HG03064 (cell line): ENCODE measurements around the gene SPAG9.
A peak's percentile ranks its signal among the peaks of the same experiment; 100 is the strongest.

Source experiments
- ATAC-seq: cut with Tn5 transposase; IDR thresholded peaks from one replicate; pipeline ENCODE4 v1.9.1; 2021; ENCODE audit warnings: low read depth; ENCODE audit not compliant: unreplicated experiment

The SPAG9 gene, protein sequence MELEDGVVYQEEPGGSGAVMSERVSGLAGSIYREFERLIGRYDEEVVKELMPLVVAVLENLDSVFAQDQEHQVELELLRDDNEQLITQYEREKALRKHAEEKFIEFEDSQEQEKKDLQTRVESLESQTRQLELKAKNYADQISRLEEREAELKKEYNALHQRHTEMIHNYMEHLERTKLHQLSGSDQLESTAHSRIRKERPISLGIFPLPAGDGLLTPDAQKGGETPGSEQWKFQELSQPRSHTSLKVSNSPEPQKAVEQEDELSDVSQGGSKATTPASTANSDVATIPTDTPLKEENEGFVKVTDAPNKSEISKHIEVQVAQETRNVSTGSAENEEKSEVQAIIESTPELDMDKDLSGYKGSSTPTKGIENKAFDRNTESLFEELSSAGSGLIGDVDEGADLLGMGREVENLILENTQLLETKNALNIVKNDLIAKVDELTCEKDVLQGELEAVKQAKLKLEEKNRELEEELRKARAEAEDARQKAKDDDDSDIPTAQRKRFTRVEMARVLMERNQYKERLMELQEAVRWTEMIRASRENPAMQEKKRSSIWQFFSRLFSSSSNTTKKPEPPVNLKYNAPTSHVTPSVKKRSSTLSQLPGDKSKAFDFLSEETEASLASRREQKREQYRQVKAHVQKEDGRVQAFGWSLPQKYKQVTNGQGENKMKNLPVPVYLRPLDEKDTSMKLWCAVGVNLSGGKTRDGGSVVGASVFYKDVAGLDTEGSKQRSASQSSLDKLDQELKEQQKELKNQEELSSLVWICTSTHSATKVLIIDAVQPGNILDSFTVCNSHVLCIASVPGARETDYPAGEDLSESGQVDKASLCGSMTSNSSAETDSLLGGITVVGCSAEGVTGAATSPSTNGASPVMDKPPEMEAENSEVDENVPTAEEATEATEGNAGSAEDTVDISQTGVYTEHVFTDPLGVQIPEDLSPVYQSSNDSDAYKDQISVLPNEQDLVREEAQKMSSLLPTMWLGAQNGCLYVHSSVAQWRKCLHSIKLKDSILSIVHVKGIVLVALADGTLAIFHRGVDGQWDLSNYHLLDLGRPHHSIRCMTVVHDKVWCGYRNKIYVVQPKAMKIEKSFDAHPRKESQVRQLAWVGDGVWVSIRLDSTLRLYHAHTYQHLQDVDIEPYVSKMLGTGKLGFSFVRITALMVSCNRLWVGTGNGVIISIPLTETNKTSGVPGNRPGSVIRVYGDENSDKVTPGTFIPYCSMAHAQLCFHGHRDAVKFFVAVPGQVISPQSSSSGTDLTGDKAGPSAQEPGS (N-terminal part only)

DNA sequence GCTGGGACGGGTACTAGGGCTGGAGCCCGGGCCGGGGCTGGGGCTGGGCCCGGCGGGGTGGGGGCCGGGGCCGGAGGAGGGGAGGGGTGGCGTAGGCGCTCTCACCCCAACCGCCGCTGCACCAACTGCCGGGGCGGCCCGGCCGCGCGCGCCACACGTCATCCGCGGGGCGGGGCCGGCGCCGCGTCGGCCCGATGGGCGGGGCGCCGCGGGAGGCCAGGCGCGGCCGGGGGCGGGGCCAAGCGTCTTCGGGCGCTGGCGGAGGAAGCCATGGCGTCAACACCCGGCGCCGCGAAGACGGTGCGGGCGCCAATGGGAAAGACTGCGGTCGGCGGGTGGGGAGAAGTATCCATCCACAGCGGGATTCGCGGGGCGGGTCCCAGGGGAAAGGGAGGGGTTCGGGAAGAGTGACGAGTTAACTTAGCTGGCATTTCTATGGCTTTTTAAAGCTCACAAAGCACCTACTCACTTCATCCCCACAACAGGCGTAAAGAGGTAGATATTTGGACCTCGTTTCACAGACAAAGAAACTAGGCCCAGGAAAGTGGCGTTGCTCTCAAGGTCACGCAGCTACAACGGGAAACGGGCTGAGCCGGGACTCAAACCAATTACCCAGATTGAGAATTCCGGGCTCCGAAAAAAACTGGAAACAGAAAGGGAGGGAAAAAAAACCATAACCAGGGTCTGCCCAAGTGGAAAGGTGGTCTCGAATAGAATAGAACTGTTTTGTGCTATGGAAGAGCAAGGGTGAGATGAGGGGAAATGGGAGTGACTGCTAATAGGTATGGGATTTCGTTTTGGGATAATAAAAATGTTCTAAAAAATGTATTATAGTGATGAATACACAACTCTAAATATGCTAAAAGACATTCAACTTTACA, at the start of gene SPAG9:
Gene SPAG9, minus strand, starts transcription at position 130 of the 881 bp plus-strand sequence. CDS start 212 bp downstream, outside the sequence.
- peak; percentile 60 for ATAC-seq

DNA sequence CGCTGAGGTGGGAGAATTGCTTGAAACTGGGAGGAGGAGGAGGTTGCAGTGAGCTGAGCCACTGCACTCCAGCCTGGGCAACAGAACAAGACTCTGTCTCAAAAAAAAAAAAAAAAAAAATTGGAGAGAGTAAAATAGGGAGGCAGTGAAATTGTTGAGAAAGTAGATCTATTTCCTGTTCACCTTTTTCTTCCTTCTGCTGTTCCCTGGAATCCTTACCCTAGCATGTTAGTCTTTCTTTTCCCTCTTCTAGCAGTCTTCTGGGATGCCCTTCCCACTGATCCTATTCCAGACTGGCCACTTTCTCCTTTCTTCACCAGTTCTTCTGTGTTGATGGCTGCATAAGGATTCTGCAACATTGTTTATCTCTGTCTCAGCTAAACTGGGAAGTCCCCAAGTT, 48.7 kb upstream of the SPAG9 start:
- ATAC-seq, result no peak

- ATAC-seq, result peak; percentile 36
These were observed 46.6 kb upstream of the SPAG9 start for GRCh38 chr17:51166987-51167931.

DNA sequence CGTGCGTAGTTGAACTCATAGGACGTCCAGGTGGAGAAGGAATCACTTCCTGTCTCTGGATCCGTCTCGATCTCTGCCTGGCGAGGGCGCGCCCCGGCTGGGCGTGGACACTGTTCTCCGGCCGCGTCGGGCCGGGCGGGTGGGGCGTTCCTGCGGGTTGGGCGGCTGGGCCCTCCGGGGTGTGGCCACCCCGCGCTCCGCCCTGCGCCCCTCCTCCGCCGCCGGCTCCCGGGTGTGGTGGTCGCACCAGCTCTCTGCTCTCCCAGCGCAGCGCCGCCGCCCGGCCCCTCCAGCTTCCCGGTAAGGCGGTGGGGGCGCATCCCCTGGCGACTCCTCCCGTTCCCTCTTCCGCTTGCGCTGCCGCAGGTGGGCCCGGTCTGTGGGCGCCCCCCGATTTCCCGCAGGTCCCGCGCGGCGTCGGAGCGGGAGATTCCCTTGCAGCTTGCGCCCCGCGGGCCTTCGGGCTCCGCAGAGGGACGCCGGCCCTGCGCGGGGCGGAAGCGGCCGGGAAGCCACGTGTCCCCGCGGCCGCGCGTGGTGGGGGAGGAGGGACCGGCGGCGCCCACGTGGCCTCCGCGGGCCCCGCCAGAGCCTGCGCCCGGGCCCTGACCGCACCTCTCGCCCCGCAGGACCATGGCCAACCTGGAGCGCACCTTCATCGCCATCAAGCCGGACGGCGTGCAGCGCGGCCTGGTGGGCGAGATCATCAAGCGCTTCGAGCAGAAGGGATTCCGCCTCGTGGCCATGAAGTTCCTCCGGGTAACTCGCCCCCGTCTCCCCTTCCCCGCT, 45.7 kb upstream of the SPAG9 start, which contains the start of gene NME2:
Gene NME2, plus strand, starts transcription at position 214 of the 789 bp plus-strand sequence. Its CDS starts 420 bp downstream, at position 634.
- peak; percentile 92 for ATAC-seq

DNA sequence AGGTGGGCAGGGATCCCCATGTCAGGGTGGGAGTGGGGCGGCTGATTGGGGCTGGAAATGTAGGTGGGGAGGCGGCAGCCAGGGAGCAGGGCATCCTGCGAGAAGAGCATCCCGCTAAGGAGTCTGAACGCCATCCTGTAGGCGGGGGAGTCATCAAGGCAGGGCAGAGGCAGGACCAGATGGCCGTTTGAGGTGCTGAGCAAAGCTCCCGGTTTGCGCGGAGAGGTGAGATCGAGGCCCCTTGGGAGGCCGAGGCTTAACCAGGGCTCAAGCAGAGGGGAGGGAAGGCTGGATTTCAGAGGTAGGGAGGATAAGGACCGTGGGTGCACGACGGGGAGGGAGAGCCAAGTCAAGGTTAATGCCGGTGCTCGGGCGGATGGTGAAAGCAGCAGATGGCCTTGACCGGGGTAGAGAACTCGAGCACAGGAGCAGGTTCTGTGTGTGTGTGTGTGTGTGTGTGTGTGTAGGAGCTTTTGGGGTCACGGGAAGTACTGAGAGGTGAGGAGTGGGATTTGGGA, 45.1 kb upstream of the SPAG9 start:
- ATAC-seq, result no peak

GRCh38 chr17:51164911-51165679, 44.4 kb upstream of the SPAG9 start:
- ATAC-seq, result no peak

DNA sequence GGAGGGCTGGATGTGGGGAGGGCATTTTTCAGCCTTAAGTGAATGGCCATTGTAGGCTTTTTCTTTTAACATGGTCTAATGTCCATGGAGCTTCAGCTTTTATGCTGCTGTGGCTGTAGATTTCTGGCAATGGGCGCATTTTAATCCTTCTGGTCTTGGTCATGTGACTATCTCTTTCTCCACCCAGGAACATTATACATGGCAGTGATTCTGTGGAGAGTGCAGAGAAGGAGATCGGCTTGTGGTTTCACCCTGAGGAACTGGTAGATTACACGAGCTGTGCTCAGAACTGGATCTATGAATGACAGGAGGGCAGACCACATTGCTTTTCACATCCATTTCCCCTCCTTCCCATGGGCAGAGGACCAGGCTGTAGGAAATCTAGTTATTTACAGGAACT, 40.9 kb upstream of the SPAG9 start:
- no peak for ATAC-seq

DNA sequence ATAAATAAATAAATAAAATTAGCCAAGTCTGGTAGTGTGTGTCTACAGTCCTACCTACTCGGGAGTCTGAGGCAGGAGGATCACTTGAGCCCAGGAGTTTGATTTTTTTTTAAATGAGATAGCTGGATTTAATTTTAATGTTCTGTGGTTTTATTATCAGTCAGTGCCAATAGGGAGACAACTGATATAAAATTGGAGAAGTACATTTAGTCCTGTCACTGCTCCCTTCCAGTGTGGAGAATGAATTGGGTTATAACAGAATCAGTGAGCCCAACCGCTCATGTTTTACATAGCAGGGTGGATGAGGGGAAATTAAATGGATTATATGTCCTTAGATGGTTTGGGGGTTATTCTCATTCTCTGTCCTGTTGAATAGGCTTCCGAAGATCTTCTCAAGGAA, 38.9 kb upstream of the SPAG9 start:
- no peak for ATAC-seq

DNA sequence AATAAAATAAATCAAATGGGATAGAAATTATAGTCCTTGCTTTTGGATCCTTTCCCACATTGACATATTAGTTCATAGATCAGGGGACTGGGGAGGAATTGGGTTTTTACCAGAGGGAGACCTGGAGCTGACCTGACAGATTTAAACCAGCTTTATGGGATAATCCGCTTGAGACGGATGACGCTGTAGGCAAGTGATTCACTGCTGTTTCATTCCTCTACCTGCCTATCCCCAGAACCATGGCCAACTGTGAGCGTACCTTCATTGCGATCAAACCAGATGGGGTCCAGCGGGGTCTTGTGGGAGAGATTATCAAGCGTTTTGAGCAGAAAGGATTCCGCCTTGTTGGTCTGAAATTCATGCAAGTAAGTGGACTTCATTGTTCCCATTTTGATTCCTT, 34.7 kb upstream of the SPAG9 start:
- no peak for ATAC-seq

DNA sequence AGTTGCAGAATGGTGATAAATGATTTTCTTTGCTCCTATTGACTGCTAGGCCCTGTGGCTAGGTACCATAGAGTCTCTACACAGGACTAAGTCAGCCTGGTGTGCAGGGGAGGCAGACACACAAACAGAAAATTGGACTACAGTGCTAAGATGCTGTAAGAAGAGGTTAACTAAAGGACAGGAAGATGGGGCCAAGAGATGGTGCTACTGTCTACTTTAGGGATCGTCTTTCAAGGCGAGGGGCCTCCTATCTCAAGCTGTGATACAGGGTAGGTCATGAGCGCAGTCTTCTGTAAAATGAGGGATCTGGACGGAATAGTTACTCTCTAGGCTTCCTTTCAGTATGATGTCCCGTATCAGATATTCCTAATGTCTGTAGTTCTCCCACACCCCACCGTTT, 33.5 kb upstream of the SPAG9 start:
- ATAC-seq, result no peak

- peak; percentile 87 for ATAC-seq
These were observed 32.8 kb upstream of the SPAG9 start, which contains the start of gene NME1 for GRCh38 chr17:51153210-51154072. NME1 (plus strand) TSS chr17:51153559; CDS start chr17:51155655, 2,096 bp downstream.

- ATAC-seq, result no peak
These were observed 32.1 kb upstream of the SPAG9 start for GRCh38 chr17:51152766-51153209.

DNA sequence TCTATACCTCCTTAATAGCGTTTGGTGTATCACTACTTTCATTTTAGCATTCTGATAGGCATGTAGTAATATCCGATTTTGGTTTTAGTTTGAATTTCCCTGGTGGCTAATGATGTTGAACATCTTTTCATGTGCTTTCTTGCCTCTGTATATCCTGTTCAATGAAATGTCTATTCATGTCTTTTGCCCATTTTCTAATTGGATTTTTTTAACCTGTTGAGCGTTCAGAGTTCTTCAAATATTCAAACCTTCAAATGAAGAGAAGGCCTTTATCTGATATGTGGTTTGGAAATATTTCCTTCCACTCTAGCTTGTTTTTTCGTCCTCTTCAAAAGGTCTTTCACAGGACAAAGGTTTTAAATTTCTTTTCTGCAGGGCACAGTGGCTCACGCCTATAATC, 30.3 kb upstream of the SPAG9 start:
- ATAC-seq, result no peak

DNA sequence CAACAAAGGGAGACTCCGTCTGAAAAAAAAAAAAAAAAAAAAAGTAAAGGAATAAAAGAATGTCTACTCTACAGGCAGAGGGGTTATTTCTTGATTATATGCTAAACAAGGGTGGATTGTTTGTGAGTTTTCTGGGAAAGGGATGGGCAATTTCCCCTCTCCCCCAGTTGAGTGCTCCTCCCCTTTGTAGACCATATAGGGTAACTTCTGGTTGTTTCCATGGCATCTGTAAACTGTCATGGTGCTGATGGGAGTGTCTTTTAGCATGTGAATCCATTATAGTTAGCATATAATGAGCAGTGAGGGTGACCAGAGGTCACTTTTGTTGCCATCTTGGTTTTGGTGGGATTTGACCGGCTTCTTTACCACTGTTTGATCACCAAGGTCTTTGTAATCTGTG, 28.5 kb upstream of the SPAG9 start:
- no peak for ATAC-seq

DNA sequence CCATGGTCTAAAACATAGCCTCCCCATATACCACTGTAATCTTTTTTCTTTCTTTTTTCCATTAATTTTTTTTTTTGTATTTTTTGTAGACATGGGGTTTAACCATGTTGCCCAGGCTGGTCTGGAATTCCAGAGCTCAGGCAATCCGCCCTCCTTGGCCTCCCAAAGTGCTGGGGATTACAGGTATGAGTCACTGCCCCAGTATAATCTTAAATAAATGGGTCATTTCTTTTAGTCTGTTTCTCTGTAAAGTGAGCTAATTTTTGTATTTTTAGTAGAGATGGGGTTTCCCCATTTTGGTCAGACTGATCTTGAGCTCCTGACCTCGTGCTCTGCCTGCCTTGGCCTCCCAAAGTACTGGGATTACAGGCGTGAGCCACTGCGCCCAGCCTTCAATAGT, 27.0 kb upstream of the SPAG9 start:
- no peak for ATAC-seq
